GM18873 (cell line): ENCODE measurements around the gene SECTM1.
"Not testable (repeated sequence)": the region's sequence is repeated elsewhere in the genome, so short reads cannot be mapped to it uniquely, and the experiment has no call there.

Experiments used
- ATAC-seq: cut with Tn5 transposase; IDR thresholded peaks from one replicate; pipeline ENCODE4 v1.9.1; 2021; ENCODE audit warnings: mild to moderate bottlenecking, moderate library complexity, moderate number of reproducible peaks; ENCODE audit not compliant: unreplicated experiment, low FRiP score

SECTM1 gene

DNA sequence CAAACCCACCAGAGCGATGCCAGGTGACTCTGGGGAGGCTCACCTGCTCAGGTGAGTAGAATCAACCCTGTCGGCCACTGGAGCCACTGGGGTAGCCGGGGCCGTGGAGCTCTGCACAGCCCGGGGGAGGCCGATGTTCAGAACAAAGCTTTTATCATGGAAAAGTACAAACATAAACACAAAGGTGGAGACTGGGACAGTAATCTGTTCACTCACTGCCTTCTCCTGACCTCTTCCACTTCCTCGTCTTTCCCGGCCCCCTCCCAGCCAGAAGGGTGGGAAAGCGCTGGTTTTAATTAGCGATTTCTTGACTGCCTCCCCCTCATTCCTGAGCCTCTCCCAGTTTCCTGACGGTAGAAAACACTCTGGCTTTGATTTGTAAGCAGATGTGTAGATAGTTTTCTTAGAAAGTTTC, 15.7 kb upstream of the SECTM1 start:
- no peak for ATAC-seq

DNA sequence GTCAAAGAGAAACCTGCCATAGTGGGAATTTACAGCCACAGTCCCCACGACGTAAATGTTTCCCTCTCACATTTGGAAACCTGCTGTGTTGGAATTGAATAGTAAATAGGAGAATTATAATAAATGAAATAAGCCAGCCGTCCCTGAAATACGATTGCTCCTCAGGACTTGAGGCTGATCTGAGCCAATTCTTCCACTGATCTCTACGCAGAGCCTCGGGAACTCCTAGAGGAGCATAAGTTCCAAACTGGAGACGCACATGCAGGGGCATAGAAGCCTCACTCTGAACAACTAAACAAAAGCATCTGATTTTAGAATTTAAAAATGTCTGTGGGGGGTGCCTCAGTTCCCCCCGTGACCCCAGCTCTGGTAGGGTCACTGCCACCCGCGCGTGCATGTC, 15.3 kb upstream of the SECTM1 start:
- no peak for ATAC-seq

DNA sequence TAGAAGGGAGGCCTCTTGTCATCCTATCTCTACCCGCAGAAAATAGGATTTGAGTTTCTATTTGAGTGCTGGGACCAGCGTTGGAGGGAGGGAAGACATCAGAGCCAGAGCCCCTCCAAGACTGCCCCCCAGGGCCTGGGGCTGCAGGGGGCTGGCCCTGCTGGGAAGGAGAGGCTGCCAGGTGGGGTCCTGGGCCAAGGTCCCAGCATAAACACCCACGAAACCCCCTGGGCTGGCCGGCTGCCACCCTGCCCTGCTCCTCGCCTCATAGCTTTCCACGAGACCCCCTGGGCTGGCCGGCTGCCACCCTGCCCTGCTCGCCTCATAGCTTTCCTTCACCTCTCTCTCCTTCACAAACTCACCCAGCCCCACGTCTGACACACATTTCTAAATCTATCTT, 14.9 kb upstream of the SECTM1 start:
- ATAC-seq: no peak

DNA sequence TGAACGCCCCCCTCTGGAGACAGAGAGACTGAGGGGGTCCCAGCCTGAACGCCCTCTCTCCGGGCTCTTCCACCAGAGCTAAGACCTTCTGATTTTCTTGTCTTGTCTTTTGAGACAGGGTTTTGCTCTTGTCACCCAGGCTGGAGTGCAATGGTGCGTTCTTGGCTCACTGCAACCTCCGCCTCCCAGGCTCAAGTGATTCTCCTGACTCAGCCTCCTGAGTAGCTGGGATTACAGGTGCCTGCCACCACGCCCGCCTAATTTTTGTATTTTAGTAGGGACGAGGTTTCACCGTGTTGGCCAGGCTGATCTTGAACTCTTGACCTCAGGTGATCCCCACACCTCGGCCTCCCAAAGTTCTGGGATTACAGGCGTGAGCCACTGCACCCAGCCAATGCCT, 14.4 kb upstream of the SECTM1 start:
- ATAC-seq: not testable (repeated sequence)

DNA sequence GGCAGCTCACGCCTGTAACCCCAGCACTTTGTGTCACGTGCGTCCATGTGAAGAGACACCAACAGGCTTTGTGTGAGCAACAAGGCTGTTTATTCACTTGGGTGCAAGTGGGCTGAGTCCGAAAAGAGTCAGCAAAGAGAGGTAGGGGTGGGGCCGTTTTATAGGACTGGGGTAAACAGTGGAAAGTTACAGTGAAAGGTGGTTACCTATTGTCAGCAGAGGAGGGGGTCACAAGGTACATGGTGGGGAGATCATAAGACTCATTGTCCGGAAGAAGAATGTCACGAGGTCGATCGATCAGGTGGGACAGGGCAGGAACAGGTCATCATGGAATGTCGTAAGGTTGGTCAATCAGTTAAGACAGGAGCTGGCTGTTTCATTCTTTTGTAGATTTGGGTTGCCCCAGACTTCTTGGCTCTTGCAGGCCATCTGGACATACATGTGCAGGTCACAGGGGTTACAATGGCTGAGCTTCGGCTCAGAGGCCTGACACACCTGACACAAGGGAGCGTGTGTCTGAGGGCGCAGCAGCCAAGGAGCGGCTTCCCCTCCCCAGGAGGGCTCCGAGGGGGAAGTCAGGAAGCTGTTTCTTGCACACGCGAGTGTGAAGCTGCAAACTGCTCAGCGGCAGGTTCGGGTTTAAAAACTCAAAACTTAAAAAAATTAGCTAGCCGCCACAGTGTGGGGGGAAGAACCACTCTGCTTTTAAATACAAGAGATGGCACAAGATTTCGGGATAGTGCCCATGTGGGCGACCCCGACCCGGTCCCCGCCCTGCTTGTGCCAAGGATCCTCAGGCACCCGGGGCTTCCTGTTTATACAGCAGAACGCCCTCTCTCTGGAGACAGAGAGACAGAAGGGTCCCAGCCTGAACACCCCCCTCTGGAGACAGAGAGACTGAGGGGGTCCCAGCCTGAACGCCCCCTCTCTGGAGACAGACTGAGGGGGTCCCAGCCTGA, 13.1 kb upstream of the SECTM1 start:
- no peak for ATAC-seq

DNA sequence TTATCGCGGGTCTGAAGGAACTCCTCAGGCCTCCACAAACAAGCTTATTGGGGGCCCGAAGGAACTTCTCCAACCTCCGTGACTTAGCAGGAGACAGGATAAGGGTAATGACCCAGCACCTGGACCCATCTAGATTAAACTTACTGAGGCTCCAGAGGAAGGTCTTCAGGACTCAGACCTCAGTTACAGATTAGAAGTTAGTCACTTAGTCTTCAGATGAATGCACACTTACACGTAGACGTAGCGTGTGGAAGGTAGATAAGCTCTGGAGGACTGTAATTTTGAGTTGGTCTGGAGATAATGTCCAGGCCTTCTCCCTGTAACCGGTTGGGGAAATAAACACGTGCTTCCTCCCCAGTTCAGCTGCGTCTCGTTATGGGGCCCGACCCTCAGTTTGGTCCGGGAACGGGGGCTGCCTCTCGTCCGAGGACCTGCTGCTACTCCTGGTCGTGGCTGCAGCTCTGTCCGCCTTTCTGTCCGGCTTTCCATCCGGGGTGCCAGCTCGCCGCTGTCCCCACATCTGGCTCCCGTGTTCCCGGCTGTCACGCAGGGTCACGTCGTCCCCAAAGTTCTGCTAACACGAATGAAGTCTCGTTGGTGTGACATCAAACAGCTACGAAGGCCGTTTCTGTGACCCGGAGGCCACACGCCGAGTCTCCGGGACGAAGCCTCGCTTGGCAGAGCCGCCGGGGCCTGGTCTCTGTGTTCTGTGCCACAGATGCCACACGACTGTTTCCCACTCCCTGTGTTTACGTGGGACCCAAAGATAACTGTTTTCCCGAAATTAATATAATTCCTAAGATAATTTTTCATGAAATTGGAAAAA, 11.8 kb upstream of the SECTM1 start:
- ATAC-seq: no peak

DNA sequence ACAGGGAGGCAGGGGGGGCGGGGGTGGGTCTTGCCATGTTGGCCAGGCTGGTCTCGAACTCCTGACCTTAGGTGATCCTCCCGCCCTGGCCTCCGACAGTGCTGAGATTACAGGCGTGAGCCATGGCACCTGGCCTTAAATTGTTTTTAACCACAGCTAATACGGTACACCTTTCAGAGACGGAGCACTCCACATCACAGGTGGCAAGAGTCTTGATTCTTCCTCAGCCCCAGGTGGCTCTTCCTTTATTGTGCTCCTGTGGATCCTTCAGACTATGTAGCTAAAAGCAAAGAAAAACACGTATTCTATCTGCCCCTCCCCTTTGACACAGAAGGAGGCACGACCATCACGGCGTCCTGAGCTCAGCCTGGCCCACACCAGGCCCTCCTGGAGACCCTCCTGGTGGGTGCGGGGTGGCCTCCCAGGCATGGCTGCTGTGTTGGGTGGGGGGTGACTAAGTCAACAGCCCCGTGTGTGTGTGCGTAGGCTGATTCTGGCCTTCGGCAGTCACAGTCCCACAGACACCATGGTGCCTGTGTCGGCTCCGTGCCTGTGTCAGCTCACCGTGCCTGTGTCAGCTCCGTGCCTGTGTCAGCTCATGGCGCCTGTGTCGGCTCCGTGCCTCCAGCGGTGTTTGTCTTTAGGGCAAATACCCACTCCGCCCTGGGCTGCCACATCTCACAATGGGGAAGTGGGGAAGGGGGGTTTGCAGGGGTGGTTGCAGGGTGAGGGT, 10.8 kb upstream of the SECTM1 start:
- no peak for ATAC-seq

DNA sequence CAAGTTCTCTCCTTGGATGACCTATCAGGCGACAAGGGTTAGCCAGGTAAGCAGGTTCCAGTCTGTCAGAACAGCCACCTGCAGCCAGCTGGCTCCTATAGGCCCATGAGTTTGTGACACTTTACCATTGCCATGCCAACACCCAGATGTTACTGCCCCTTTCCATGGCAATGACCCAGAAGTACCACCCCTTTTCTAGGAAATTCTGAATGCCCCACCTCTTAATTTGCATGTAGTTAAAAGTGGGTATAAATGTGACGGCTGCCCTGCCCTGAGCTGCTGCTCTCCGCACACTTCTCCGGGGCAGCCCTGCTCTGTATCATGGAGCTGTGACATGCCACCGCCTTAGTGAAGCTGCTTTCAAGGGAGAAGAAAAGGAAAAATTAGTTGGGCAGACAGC, 10.0 kb upstream of the SECTM1 start:
- no peak for ATAC-seq

DNA sequence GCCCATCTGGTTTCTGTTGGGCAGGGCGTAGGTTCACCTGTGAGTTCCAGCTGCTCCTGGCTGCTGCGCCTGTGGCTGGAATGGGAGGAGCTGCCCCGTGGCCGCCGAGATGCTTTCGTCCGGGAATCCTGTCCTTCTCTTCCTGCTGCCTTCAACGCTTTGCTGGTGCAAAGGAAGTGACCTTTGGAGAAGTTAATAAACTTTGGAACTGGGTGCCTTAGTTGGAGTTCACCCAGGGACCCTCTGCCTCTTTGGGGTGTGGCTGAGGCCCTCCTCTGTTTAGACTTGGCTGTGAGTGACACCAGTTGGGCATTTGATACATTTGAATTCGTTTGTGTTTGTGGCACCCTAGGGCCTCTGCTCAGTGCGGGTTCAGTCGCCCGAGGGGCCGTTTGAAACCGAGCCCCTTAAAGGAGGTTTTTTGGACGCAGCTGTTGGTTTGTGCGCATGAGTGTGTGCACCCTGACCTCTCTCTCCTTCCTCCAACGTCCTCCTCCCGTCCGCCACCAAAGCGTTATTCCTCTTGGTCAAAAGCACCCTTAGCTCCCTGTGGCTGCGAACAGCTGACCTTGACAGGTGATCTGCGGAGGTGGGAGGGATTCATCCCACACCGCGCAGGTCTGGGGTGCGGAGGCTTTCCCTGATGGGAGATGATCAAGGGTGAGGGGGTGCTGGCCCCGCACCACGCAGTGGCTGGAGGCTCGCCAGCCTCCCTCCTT, 9.0 kb upstream of the SECTM1 start:
- no peak for ATAC-seq

DNA sequence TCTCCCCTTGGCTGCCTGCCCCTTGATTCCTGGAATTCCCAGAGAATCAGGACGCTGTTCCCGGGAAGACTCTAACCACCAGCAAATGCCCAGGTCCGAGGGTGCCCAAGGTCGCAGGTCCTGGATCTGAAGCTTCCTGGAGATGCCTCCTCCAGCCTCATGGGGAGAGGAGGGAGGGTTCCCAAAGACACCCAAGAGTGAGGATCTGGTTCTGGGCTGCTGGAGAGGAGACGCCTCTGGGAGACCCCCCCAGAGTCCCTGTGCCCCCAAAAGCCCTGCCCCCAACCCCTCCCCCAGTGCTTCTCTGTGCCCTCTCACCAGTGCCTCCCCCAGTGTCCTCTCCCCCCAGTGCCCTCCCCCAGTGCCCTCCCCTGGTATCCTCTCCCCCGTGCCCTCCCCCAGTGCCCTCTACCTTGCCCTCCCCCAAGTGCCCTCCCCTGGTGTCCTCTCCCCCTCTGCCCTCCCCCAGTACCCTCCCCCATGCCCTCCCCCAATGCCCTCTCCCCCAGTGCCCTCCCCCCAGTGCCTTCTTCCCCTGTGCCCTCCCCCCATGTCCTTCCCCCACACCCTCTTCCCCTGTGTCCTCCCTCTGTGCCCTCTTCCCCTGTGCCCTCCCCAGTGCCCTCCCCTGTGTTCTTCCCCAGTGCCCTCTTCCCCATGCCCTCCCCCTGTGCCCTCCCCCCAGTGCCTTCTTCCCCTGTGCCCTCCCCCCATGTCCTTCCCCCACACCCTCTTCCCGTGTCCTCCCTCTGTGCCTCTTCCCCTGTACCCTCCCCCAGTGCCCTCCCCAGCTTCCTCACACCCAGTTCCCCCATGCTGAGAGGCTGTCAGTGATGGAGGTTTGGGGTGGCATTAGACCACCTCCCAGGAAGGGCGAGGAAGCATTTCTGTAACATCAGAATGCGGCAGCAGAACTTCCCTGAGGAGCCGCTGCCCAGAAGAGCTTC, 6.3 kb upstream of the SECTM1 start:
- no peak for ATAC-seq

DNA sequence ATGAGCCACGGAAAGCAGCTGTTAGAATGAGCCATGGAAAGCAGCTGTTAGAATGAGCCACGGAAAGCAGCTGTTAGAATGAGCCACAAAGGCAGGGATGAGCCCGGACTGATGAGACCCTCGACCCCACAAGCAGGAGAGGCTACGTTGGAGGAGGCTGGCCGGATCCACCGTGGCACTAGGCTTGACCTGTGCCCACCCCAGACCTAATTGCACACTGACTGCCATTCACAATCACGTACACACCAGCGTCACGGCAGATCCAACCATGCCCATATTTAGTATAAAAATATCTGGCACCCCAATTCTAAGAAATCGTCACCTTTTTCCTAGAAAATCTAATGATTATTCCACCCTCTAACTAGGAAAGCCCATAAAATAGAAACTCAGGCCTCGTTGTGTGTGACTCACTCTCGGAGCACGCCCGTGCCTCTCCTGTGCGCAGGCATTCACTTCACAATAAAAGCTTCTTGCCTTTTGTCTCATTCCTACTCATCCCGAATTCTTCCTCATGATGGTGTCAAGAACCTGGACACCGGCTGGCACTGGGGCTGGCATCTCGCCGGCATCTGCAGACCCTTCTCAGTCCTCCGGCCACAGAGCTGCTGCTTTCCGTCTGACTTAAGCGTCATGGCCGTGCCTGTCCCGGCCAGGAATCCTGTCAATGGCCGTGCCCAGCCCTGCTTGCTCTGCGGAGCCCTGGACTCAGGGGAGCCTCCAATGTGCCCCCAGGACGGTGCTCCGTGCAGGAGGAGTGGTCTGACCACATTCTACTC, 5.5 kb upstream of the SECTM1 start:
- no peak for ATAC-seq

DNA sequence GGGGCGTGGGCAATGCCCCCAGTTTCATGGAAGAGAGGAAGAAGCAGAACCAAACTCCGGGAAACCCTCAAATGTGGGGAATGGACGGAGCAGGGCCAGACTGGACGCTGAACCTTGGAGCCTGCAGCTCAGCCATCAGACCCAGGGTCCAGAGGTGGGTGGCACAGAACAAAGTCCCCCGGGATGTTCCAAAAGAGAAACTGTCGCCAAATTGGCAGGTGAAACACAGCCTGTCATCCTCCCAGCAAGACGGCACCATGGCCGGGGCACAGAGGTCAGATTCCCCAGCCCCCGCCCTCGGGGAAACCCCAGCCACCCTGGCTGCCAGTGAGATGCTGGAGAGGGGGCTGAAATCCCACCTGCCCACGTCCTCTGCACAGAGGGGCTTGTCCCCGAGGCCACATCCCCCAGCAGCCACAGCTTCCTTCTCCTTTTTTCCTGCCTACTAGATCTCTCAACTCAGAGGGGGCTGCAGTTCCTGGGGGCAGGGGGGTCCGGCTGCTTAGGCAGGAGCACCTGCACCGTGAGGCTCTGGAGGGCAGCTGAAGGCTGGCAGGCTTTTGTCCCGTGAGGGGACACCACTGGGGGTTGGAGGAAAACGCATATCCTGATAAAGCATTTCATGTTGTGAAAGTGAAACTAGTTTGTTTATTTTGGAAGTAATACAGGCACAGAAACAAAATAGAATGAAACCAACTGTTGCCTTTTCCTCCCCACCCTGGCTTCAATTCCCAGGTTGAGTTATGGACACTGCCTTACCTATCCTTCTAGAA, 1.2 kb upstream of the SECTM1 start:
- no peak for ATAC-seq

DNA sequence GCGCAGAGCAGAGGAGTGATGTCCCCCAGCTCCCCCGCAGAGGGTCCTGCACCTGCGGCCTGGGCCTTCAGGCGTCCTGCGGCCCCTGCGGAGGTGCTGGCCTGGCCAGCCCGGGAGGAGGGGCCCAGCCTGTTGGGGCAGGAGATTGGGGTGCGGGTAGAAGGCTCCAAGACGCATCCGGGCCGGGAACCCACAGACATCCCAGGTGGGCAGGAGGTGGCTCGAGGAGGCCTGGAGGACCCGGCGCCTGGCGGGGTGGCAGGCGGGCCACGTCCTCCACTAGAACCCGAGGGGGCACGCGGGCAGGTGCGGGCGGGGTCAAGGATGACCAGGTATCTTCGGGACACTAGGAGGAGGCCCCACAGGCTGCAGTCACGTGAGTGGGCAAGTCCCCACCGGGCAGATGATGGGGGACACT, 647 bp upstream of the SECTM1 start:
- ATAC-seq: no peak

DNA sequence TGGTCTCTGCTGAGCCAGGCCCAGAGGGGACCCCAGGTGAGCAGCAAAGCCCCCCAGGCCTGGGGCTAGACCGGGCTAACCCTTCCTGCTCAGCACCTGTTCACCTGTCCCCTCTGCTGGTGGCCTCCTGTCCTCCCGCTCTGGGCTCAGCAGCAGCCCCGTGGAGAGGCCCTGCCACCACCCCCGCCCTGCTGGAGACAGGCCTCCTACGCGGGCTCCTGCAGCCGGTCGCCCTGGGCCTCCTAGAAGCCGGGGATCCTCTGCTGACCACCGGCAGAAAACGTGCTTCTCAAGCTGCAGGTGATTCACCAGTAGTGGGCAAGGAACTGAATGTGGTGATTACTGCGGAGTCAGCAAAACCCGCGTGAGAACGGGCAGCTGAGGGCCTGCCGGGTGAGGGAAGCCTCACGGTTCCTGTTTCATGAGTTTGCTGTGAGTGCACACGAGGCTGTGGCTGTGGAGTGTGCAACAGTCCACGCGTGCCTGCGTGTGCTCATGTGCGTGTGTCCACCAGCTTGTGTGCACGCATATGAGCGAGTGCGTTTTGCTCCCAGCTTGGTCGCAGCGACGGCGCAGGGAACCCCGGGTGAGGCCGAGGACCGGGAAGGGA, 792 bp downstream of the SECTM1 start:
- ATAC-seq: no peak

DNA sequence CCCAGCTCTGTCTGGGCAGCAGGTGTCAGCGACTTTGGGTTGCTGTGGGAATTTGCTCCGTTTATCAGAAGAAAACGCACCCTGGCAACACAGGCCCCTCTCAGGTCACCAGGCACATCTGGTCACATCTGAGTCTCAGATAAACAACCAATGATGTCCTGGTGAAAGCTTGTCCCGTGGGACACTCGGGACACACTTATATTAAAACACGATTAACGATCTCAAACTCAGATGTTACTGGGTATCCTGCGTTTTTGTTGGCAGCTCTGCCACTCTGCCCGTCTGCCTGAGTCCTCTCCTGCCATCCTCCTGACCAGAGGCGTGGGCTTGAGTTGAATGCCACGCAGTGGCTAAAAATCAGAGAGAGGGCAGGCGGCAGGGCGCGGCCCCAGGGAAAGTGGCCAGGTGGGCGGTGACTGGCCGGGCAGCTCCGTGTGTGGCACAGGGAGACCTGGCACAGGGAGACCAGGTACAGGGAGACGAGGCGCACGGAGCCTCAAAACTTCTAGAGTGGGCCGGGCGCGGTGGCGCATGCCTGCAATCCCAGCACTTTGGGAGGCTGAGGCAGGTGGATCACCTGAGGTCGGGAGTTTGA, 2.1 kb downstream of the SECTM1 start:
- ATAC-seq: no peak

DNA sequence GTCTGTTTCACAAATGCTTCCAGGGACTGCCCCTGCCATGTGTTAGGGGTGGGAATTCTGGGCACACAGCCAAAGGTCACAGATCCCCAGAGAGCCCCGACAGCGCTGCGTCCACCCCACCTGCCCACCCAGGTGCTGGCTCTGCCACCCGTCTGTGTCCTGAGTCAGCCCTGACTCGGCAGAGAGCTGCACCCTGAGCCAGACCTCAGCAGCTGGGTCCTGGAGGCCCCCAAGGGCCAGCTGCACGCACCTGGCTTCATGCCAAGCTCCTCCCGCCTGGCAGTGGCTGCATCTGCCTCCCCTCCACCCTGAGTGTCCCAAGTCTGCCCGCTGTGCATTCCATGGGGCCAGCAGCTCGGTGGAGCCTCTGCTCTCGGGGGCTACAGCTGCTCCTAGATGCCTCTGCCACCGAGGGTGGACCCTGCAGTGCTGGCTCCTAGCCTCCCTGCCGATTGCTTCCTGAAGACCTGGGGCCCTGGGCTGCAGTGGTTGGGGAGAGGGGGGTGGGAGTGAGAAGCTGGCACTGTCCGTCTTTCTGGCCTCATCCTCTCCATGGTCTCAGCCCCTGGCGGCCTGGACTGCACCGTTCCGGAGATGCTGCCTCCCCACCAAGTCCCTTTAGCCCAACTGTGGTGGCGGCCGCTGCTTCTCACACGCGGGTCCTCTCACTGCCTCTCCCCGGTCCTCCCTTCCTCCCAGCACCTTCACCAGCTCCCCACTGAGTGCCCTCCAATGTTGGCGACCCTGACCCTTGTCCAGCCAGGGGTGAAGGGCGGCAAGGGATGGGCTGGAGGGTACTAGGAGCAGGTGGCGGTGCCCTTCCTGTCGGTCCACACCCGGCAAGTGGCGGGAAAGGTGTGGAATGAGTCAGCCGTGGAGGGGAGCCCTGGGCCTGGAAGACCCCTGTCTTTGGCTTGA, 3.0 kb downstream of the SECTM1 start:
- ATAC-seq: no peak
